OCI-LY1 (cell line): ENCODE data around the gene MAP3K21.

Experiments
- EZH2 ChIP-seq: fragments of 200-600 bp; sonication (generic), shearing (Covaris generic); IDR thresholded peaks from 2 replicates; pipeline ENCODE4 v1.8.0; 2017; ENCODE audit warnings: borderline replicate concordance, mixed run types, mild to moderate bottlenecking, antibody characterized with exemption, low read length, moderate library complexity, mixed read lengths
- TF ChIP-seq, protein P1 (sequence below): fragments of 200-600 bp; sonication (generic), shearing (Covaris generic); IDR thresholded peaks from 2 replicates; pipeline ENCODE4 v1.5.1; 2017; ENCODE audit warnings: mild to moderate bottlenecking, antibody characterized with exemption, low read length, moderate library complexity, mixed read lengths

DNA sequence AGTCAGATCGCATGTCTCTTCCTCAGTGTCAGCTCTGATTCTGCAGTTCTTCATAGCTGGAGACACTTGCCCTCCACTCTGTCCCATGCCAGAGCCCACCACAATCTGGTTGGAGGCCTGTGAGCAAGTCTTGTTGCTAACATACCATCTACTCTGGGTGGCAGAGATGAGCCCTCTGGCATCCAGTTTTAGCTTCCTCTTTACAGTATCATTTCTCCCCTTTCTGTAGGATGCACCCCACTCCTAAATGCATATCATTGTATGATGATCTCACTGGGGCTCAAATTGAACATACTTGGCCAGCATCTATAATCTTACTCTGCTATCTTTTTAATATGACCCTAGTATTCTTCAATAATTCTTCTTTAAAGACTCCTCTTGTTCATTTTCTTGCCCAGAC is 48.9 kb upstream of the MAP3K21 start:
- no peak for TF ChIP-seq EZH2
- TF ChIP-seq, protein P1, sequence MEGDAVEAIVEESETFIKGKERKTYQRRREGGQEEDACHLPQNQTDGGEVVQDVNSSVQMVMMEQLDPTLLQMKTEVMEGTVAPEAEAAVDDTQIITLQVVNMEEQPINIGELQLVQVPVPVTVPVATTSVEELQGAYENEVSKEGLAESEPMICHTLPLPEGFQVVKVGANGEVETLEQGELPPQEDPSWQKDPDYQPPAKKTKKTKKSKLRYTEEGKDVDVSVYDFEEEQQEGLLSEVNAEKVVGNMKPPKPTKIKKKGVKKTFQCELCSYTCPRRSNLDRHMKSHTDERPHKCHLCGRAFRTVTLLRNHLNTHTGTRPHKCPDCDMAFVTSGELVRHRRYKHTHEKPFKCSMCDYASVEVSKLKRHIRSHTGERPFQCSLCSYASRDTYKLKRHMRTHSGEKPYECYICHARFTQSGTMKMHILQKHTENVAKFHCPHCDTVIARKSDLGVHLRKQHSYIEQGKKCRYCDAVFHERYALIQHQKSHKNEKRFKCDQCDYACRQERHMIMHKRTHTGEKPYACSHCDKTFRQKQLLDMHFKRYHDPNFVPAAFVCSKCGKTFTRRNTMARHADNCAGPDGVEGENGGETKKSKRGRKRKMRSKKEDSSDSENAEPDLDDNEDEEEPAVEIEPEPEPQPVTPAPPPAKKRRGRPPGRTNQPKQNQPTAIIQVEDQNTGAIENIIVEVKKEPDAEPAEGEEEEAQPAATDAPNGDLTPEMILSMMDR: no peak
